ENCODE data around the gene ADGRD1.
"Not testable (repeated sequence)": the region's sequence is repeated elsewhere in the genome, so short reads cannot be mapped to it uniquely, and the experiment has no call there.

The ADGRD1 gene

GRCh38 chr12:131119345-131119744 is 165.6 kb downstream of the ADGRD1 start:
- H3K27me3 ChIP-seq (ENCODE audit: low read depth, low read length); H3K9me3 ChIP-seq (ENCODE audit: control insufficient read depth in 1 of 2, low read length in 2 of 2); H3K36me3 ChIP-seq (ENCODE audit: control insufficient read depth in 1 of 2, insufficient read depth in 2 of 2, low read length in 2 of 2); H3K27ac ChIP-seq (ENCODE audit: low read length); H3K4me3 ChIP-seq (ENCODE audit: low read depth in 1 of 2, low read length in 2 of 2): not testable (repeated sequence)
- H3K4me1 ChIP-seq (ENCODE audit: control insufficient read depth in 1 of 2, insufficient read depth in 2 of 2, low read length in 2 of 2), result peaks cover 0 to 15% of the 10 kb centered on the region in 2 donors

GRCh38 chr12:131119936-131120335 is 166.2 kb downstream of the ADGRD1 start:
- no peaks in the 10 kb centered on the region for H3K27me3 ChIP-seq (ENCODE audit: low read depth, low read length)
- no peak overlapping the region for H3K4me3 ChIP-seq (ENCODE audit: low read depth in 1 of 2, low read length in 2 of 2)
- H3K36me3 ChIP-seq (ENCODE audit: control insufficient read depth in 1 of 2, insufficient read depth in 2 of 2, low read length in 2 of 2), result peaks cover 0 to 5% of the 10 kb centered on the region in 2 donors
- peaks cover 0 to 12% of the 10 kb centered on the region in 2 donors for H3K4me1 ChIP-seq (ENCODE audit: control insufficient read depth in 1 of 2, insufficient read depth in 2 of 2, low read length in 2 of 2)
- H3K27ac ChIP-seq (ENCODE audit: low read length), result no peak overlapping the region
- no peaks in the 10 kb centered on the region for H3K9me3 ChIP-seq (ENCODE audit: control insufficient read depth in 1 of 2, low read length in 2 of 2)

- H3K4me1 ChIP-seq (ENCODE audit: control insufficient read depth in 1 of 2, insufficient read depth in 2 of 2, low read length in 2 of 2), result peaks cover 0 to 8% of the 10 kb centered on the region in 2 donors
- no peaks in the 10 kb centered on the region for H3K9me3 ChIP-seq (ENCODE audit: control insufficient read depth in 1 of 2, low read length in 2 of 2)
- H3K27me3 ChIP-seq (ENCODE audit: low read depth, low read length), result no peaks in the 10 kb centered on the region
- no peak overlapping the region for H3K27ac ChIP-seq (ENCODE audit: low read length)
- no peak overlapping the region for H3K4me3 ChIP-seq (ENCODE audit: low read depth in 1 of 2, low read length in 2 of 2)
- peaks cover 0 to 5% of the 10 kb centered on the region in 2 donors for H3K36me3 ChIP-seq (ENCODE audit: control insufficient read depth in 1 of 2, insufficient read depth in 2 of 2, low read length in 2 of 2)
Observed at GRCh38 chr12:131120831-131121271, 167.1 kb downstream of the ADGRD1 start.

- Histone ChIP-seq H3K4me1 (ENCODE audit: control insufficient read depth in 1 of 2, insufficient read depth in 2 of 2, low read length in 2 of 2) (no peaks in the 10 kb centered on the region), H3K27ac (ENCODE audit: low read length) (no peak overlapping the region), H3K4me3 (ENCODE audit: low read depth in 1 of 2, low read length in 2 of 2) (no peak overlapping the region), H3K36me3 (ENCODE audit: control insufficient read depth in 1 of 2, insufficient read depth in 2 of 2, low read length in 2 of 2) (peaks cover 0 to 5% of the 10 kb centered on the region in 2 donors), H3K27me3 (ENCODE audit: low read depth, low read length) (no peaks in the 10 kb centered on the region), H3K9me3 (ENCODE audit: control insufficient read depth in 1 of 2, low read length in 2 of 2) (no peaks in the 10 kb centered on the region)
Observed at GRCh38 chr12:131121705-131122405, 168.1 kb downstream of the ADGRD1 start.

- peaks cover 0 to 5% of the 10 kb centered on the region in 2 donors for H3K36me3 ChIP-seq (ENCODE audit: control insufficient read depth in 1 of 2, insufficient read depth in 2 of 2, low read length in 2 of 2)
- no peaks in the 10 kb centered on the region for H3K27me3 ChIP-seq (ENCODE audit: low read depth, low read length)
- H3K27ac ChIP-seq (ENCODE audit: low read length), result no peak overlapping the region
- no peaks in the 10 kb centered on the region for H3K4me1 ChIP-seq (ENCODE audit: control insufficient read depth in 1 of 2, insufficient read depth in 2 of 2, low read length in 2 of 2)
- H3K9me3 ChIP-seq (ENCODE audit: control insufficient read depth in 1 of 2, low read length in 2 of 2), result no peaks in the 10 kb centered on the region
- H3K4me3 ChIP-seq (ENCODE audit: low read depth in 1 of 2, low read length in 2 of 2), result no peak overlapping the region
Observed at GRCh38 chr12:131122631-131123030, 168.9 kb downstream of the ADGRD1 start.

GRCh38 chr12:131123817-131124216 is 170.1 kb downstream of the ADGRD1 start:
- Histone ChIP-seq H3K27ac (ENCODE audit: low read length) (no peak overlapping the region), H3K4me3 (ENCODE audit: low read depth in 1 of 2, low read length in 2 of 2) (no peak overlapping the region), H3K9me3 (ENCODE audit: control insufficient read depth in 1 of 2, low read length in 2 of 2) (no peaks in the 10 kb centered on the region), H3K27me3 (ENCODE audit: low read depth, low read length) (no peaks in the 10 kb centered on the region), H3K4me1 (ENCODE audit: control insufficient read depth in 1 of 2, insufficient read depth in 2 of 2, low read length in 2 of 2) (no peaks in the 10 kb centered on the region), H3K36me3 (ENCODE audit: control insufficient read depth in 1 of 2, insufficient read depth in 2 of 2, low read length in 2 of 2) (peaks cover 0 to 5% of the 10 kb centered on the region in 2 donors)

GRCh38 chr12:131124487-131125280 is 171.0 kb downstream of the ADGRD1 start:
- H3K4me3 ChIP-seq (ENCODE audit: low read depth in 1 of 2, low read length in 2 of 2), result no peak overlapping the region

GRCh38 chr12:131126662-131127173 is 173.0 kb downstream of the ADGRD1 start:
- no peak overlapping the region for H3K4me3 ChIP-seq (ENCODE audit: low read depth in 1 of 2, low read length in 2 of 2)
- H3K27ac ChIP-seq (ENCODE audit: low read length), result no peak overlapping the region
- H3K36me3 ChIP-seq (ENCODE audit: control insufficient read depth in 1 of 2, insufficient read depth in 2 of 2, low read length in 2 of 2), result no peaks in the 10 kb centered on the region
- no peaks in the 10 kb centered on the region for H3K9me3 ChIP-seq (ENCODE audit: control insufficient read depth in 1 of 2, low read length in 2 of 2)
- peaks cover 0 to 4% of the 10 kb centered on the region in 2 donors for H3K4me1 ChIP-seq (ENCODE audit: control insufficient read depth in 1 of 2, insufficient read depth in 2 of 2, low read length in 2 of 2)
- H3K27me3 ChIP-seq (ENCODE audit: low read depth, low read length), result no peaks in the 10 kb centered on the region

More at GRCh38 chr12:131124487-131125280, 171.0 kb downstream of the ADGRD1 start:
- H3K36me3 ChIP-seq (ENCODE audit: control insufficient read depth in 1 of 2, insufficient read depth in 2 of 2, low read length in 2 of 2), result peaks cover 0 to 5% of the 10 kb centered on the region in 2 donors
- H3K9me3 ChIP-seq (ENCODE audit: control insufficient read depth in 1 of 2, low read length in 2 of 2), result no peaks in the 10 kb centered on the region
- no peak overlapping the region for H3K27ac ChIP-seq (ENCODE audit: low read length)
- H3K4me1 ChIP-seq (ENCODE audit: control insufficient read depth in 1 of 2, insufficient read depth in 2 of 2, low read length in 2 of 2), result no peaks in the 10 kb centered on the region
- H3K27me3 ChIP-seq (ENCODE audit: low read depth, low read length), result no peaks in the 10 kb centered on the region

- Histone ChIP-seq H3K27ac (ENCODE audit: low read length) (no peak overlapping the region), H3K36me3 (ENCODE audit: control insufficient read depth in 1 of 2, insufficient read depth in 2 of 2, low read length in 2 of 2) (no peaks in the 10 kb centered on the region), H3K27me3 (ENCODE audit: low read depth, low read length) (no peaks in the 10 kb centered on the region), H3K9me3 (ENCODE audit: control insufficient read depth in 1 of 2, low read length in 2 of 2) (no peaks in the 10 kb centered on the region), H3K4me1 (ENCODE audit: control insufficient read depth in 1 of 2, insufficient read depth in 2 of 2, low read length in 2 of 2) (peaks cover 0 to 18% of the 10 kb centered on the region in 2 donors), H3K4me3 (ENCODE audit: low read depth in 1 of 2, low read length in 2 of 2) (no peak overlapping the region)
Observed at GRCh38 chr12:131128556-131128955, 174.8 kb downstream of the ADGRD1 start.

GRCh38 chr12:131128966-131129619 is 175.4 kb downstream of the ADGRD1 start:
- not testable (repeated sequence) for H3K27ac ChIP-seq (ENCODE audit: low read length); H3K27me3 ChIP-seq (ENCODE audit: low read depth, low read length); H3K9me3 ChIP-seq (ENCODE audit: control insufficient read depth in 1 of 2, low read length in 2 of 2); H3K4me3 ChIP-seq (ENCODE audit: low read depth in 1 of 2, low read length in 2 of 2); H3K36me3 ChIP-seq (ENCODE audit: control insufficient read depth in 1 of 2, insufficient read depth in 2 of 2, low read length in 2 of 2)
- H3K4me1 ChIP-seq (ENCODE audit: control insufficient read depth in 1 of 2, insufficient read depth in 2 of 2, low read length in 2 of 2), result peaks cover 0 to 18% of the 10 kb centered on the region in 2 donors

GRCh38 chr12:131129839-131130238 is 176.1 kb downstream of the ADGRD1 start:
- H3K4me3 ChIP-seq (ENCODE audit: low read depth in 1 of 2, low read length in 2 of 2), result no peak overlapping the region
- no peaks in the 10 kb centered on the region for H3K9me3 ChIP-seq (ENCODE audit: control insufficient read depth in 1 of 2, low read length in 2 of 2)
- no peaks in the 10 kb centered on the region for H3K36me3 ChIP-seq (ENCODE audit: control insufficient read depth in 1 of 2, insufficient read depth in 2 of 2, low read length in 2 of 2)
- peaks cover 0 to 18% of the 10 kb centered on the region in 2 donors for H3K4me1 ChIP-seq (ENCODE audit: control insufficient read depth in 1 of 2, insufficient read depth in 2 of 2, low read length in 2 of 2)
- H3K27ac ChIP-seq (ENCODE audit: low read length), result no peak overlapping the region
- no peaks in the 10 kb centered on the region for H3K27me3 ChIP-seq (ENCODE audit: low read depth, low read length)
